SK-N-SH (cell line): ENCODE data around the gene COX4I2. TPM values are rescaled to one million over a fixed set of nuclear protein-coding genes. Genes with fewer than 3 reads are reported as not detected.
"Not testable (repeated sequence)": the region's sequence is repeated elsewhere in the genome, so short reads cannot be mapped to it uniquely, and the experiment has no call there.

Experiments used
- CTCF ChIA-PET: fragments of 300-600, 350-600 bp; formaldehyde crosslinking; extraction: SDS; loops from one replicate; lab custom pipeline; 2021; lab: Yijun Ruan, JAX
- POLR2A ChIA-PET: fragments of 350-600 bp; sonication (Branson Sonifier 250); formaldehyde crosslinking; extraction: SDS; loops from one replicate; lab custom pipeline; 2020; ENCODE audit warnings: antibody characterized with exemption, inconsistent platforms; lab: Yijun Ruan, JAX
- DNase-seq: peaks from one replicate; pipeline ENCODE4 v3.0.0; 2012
- H2AFZ ChIP-seq: fragments of 200-600 bp; sonication (generic); 2 replicates; pipeline ENCODE4 v1.8.1; 2016; ENCODE audit warnings: antibody characterized with exemption, mild to moderate bottlenecking, low read depth
- H3F3A ChIP-seq: fragments of 200-600 bp; sonication (generic); replicated peaks from 2 replicates; pipeline ENCODE3; 2016; ENCODE audit warnings: antibody characterized with exemption, mild to moderate bottlenecking; ENCODE audit not compliant: insufficient read depth
- H3K27ac ChIP-seq, 2 experiments: fragments of 200-500 bp in 1 of 2; fragments of 200-600 bp in 1 of 2; sonication (Bioruptor generic) in 1 of 2; sonication (generic), shearing (Covaris generic) in 1 of 2; 2 replicates each; pipeline versions ENCODE4 v1.5.1 to v1.6.1; 2014 to 2016; ENCODE audit warnings: low read depth in 2 of 2, inconsistent platforms in 1 of 2, low read length in 1 of 2, mild to moderate bottlenecking in 1 of 2, mixed read lengths in 1 of 2
- H3K27me3 ChIP-seq: fragments of 200-600 bp; sonication (generic), shearing (Covaris generic); 2 replicates; pipeline ENCODE4 v1.6.1; 2016; ENCODE audit warnings: mixed run types; ENCODE audit not compliant: insufficient read depth
- H3K36me3 ChIP-seq, 2 experiments: fragments of 200-500 bp in 1 of 2; fragments of 200-600 bp in 1 of 2; sonication (Bioruptor generic) in 1 of 2; sonication (generic) in 1 of 2; replicated peaks in 1 of 2; 2 replicates each; pipeline versions ENCODE3 to v1.5.1; 2014 to 2016; ENCODE audit warnings: low read length in 1 of 2, mild to moderate bottlenecking in 1 of 2; ENCODE audit not compliant: insufficient read depth in 2 of 2, control insufficient read depth in 1 of 2
- H3K4me1 ChIP-seq, 2 experiments: fragments of 200-500 bp in 1 of 2; fragments of 200-600 bp in 1 of 2; sonication (Bioruptor generic) in 1 of 2; sonication (generic), shearing (Covaris generic) in 1 of 2; 2 replicates each; pipeline versions ENCODE4 v1.5.1 to v1.6.1; 2014 to 2016; ENCODE audit warnings: low read depth in 1 of 2, low read length in 1 of 2, mixed run types in 1 of 2; ENCODE audit not compliant: insufficient read depth in 2 of 2, control insufficient read depth in 1 of 2
- H3K4me2 ChIP-seq: fragments of 200-600 bp; sonication (generic), shearing (Covaris generic); 2 replicates; pipeline ENCODE4 v1.6.1; 2017; ENCODE audit warnings: mixed run types
- H3K4me3 ChIP-seq, 2 experiments: fragments of 200-500 bp in 1 of 2; fragments of 200-600 bp in 1 of 2; sonication (Bioruptor generic) in 1 of 2; sonication (generic), shearing (Covaris generic) in 1 of 2; 2 replicates each; pipeline versions ENCODE4 v1.5.1 to v1.8.1; 2014 to 2016; ENCODE audit warnings: low read depth in 2 of 2, inconsistent platforms in 1 of 2, low read length in 1 of 2, mild to moderate bottlenecking in 1 of 2, mixed read lengths in 1 of 2, moderate library complexity in 1 of 2
- H3K79me2 ChIP-seq: fragments of 200-600 bp; sonication (generic); 2 replicates; pipeline ENCODE4 v1.8.1; 2017; ENCODE audit warnings: mild to moderate bottlenecking; ENCODE audit not compliant: insufficient read depth
- H3K9ac ChIP-seq: fragments of 200-600 bp; sonication (generic); 2 replicates; pipeline ENCODE4 v1.6.1; 2017; ENCODE audit warnings: mixed run types
- H3K9me2 ChIP-seq: fragments of 200-600 bp; sonication (generic); 2 replicates; pipeline ENCODE4 v1.6.1; 2017; ENCODE audit warnings: mixed run types
- H3K9me3 ChIP-seq: fragments of 200-600 bp; sonication (generic); 2 replicates; pipeline ENCODE4 v1.6.1; 2017; ENCODE audit warnings: mixed run types, mild to moderate bottlenecking, moderate library complexity
- H4K20me1 ChIP-seq: fragments of 200-600 bp; sonication (generic); 2 replicates; pipeline ENCODE4 v1.6.1; 2017; ENCODE audit warnings: mild to moderate bottlenecking, mixed run types; ENCODE audit not compliant: insufficient read depth
- CHD2 ChIP-seq: fragments of 150-350 bp; IDR thresholded peaks from 2 replicates; pipeline ENCODE4 v1.6.1; 2018; ENCODE audit warnings: low read length; ENCODE audit not compliant: partially characterized antibody
- JUND ChIP-seq: IDR thresholded peaks from 2 replicates; pipeline ENCODE4 v1.4.0; 2012
- MEF2A ChIP-seq: IDR thresholded peaks from 2 replicates; pipeline ENCODE4 v1.4.0; 2012; ENCODE audit warnings: low read depth, borderline replicate concordance
- MXI1 ChIP-seq: IDR thresholded peaks from 2 replicates; pipeline ENCODE4 v1.6.1; 2012; ENCODE audit warnings: mild to moderate bottlenecking, low read depth, low read length, improper control_type of control experiment
- NFIC ChIP-seq: IDR thresholded peaks from 2 replicates; pipeline ENCODE4 v1.4.0; 2012; ENCODE audit warnings: borderline replicate concordance
- RCOR1 ChIP-seq: fragments of 150-350 bp; IDR thresholded peaks from 2 replicates; pipeline ENCODE4 v1.6.1; 2017; ENCODE audit warnings: antibody characterized with exemption, low read length
- RFX5 ChIP-seq: IDR thresholded peaks from 2 replicates; pipeline ENCODE4 v1.6.1; 2012; ENCODE audit warnings: mild to moderate bottlenecking, improper control_type of control experiment, low read length
- SMC3 ChIP-seq: IDR thresholded peaks from 2 replicates; pipeline ENCODE4 v1.6.1; 2012; ENCODE audit warnings: low read depth, low read length, improper control_type of control experiment
- TAF1 ChIP-seq: IDR thresholded peaks from 2 replicates; pipeline ENCODE4 v1.6.1; 2012; ENCODE audit warnings: low read depth, mild to moderate bottlenecking, low read length, moderate library complexity, borderline replicate concordance
- TCF12 ChIP-seq: IDR thresholded peaks from 2 replicates; pipeline ENCODE4 v1.4.0; 2012
- TEAD4 ChIP-seq: IDR thresholded peaks from 2 replicates; pipeline ENCODE4 v1.4.0; 2012; ENCODE audit warnings: mild to moderate bottlenecking, borderline replicate concordance; ENCODE audit not compliant: insufficient read depth
- YY1 ChIP-seq: IDR thresholded peaks from 2 replicates; pipeline ENCODE4 v1.4.0; 2012; ENCODE audit warnings: low read depth, mild to moderate bottlenecking
- WGBS: methylation state at CpG from one replicate; pipeline ENCODE4 v1.1.6; 2017; ENCODE audit warnings: low lambda C conversion rate; 5-methylcytosine and 5-hydroxymethylcytosine counted together
- polyA plus RNA-seq, 3 experiments: library from polyadenylated mRNA; depleted of rRNA; stranded (reverse); fragments of >200 nt; gene quantifications; 2 replicates each; pipeline ENCODE4 v1.2.3, GENCODE V29; 2012
- TF ChIP-seq, protein P1 (sequence below): IDR thresholded peaks from 2 replicates; pipeline ENCODE4 v1.4.0; 2012; ENCODE audit warnings: low read depth, borderline replicate concordance
- TF ChIP-seq, protein P2 (sequence below): fragments of 150-350 bp; IDR thresholded peaks from 2 replicates; pipeline ENCODE4 v1.6.1; 2017; ENCODE audit warnings: antibody characterized with exemption, low read length, low read depth, borderline replicate concordance
- TF ChIP-seq, protein P3 (sequence below): IDR thresholded peaks from 2 replicates; pipeline ENCODE4 v1.4.0; 2012; ENCODE audit warnings: low read depth, borderline replicate concordance
- TF ChIP-seq, protein P4 (sequence below): fragments of 150-350 bp; IDR thresholded peaks from 2 replicates; pipeline ENCODE4 v1.6.1; 2016; ENCODE audit warnings: mild to moderate bottlenecking, low read depth, low read length

COX4I2 gene
- polyA plus RNA-seq, 1 of the 3 experiments (the other 2 are of a cell fraction) = 0.21 TPM

- Histone ChIP-seq H3K79me2 (no peaks in the 10 kb centered on the region), H3K9ac (no peak overlapping the region), H3K27ac (no peak overlapping the region), H4K20me1 (no peaks in the 10 kb centered on the region), H3K4me2 (no peak overlapping the region), H3K27me3 (no peaks in the 10 kb centered on the region), H3K4me1 (peaks cover 0 to 12% of the 10 kb centered on the region in 2 experiments; a peak in 1 of 4 replicates), H3K9me3 (no peaks in the 10 kb centered on the region), H3K4me3 (no peak overlapping the region), H3K9me2 (no peaks in the 10 kb centered on the region), H3K36me3 (no peaks in the 10 kb centered on the region), H3F3A (no peaks in the 10 kb centered on the region), H2AFZ (no peak overlapping the region)
- WGBS = 88% methylated on average over 3 of the region's 8 CpGs
- TF ChIP-seq YY1 = no peak
- TF ChIP-seq TEAD4 = no peak
- TF ChIP-seq SMC3 = no peak
- TF ChIP-seq RFX5 = no peak
- ChIA-PET CTCF (interaction anchor here (1.3 to 2.9 kb wide), 4 partner anchors 11 to 79 kb away, joined by 3 to 11 read pairs (median 10); no protein-coding TSS in a partner anchor), POLR2A (no interaction called here)
- no peak for DNase-seq
Observed at GRCh38 chr20:31644701-31645100, 7.0 kb downstream of the COX4I2 start.

GRCh38 chr20:31648104-31648503 lies 10.4 kb downstream of the COX4I2 start:
- POLR2A ChIA-PET, H3K9me3 ChIP-seq, H3K9ac ChIP-seq: not testable (repeated sequence)

GRCh38 chr20:31652917-31653396 lies 15.2 kb downstream of the COX4I2 start:
- no peak overlapping the region for H3K4me3 ChIP-seq
- peak overlapping the region; percentile 37; the same call in 1 of the 2 replicates for H3K4me2 ChIP-seq
- ChIA-PET CTCF (interaction anchor here (1.4 to 16.4 kb wide), 9 partner anchors 9 to 93 kb away, joined by 4 to 288 read pairs (median 20); partner anchors contain the start of genes BCL2L1 and COX4I2), POLR2A (interaction anchor here (0.6 to 1.7 kb wide), 8 partner anchors 13 to 90 kb away, joined by 3 to 7 read pairs (median 4); partner anchors contain the start of gene ID1)
- DNase-seq = peak; percentile 67
- H3K9me3 ChIP-seq = no peaks in the 10 kb centered on the region
- no peaks in the 10 kb centered on the region for H3K79me2 ChIP-seq
- no peak overlapping the region for H3K9ac ChIP-seq
- WGBS = 5% methylated on average over 5 of the region's 5 CpGs
- no peaks in the 10 kb centered on the region for H3K9me2 ChIP-seq
- peak overlapping the region; percentile 34 to 86; a peak in 3 of 4 replicates for H3K27ac ChIP-seq
- H3F3A ChIP-seq = peaks cover 12% of the 10 kb centered on the region
- H3K4me1 ChIP-seq = peaks cover 12 to 23% of the 10 kb centered on the region in 2 experiments; a peak in 3 of 4 replicates
- no peaks in the 10 kb centered on the region for H3K36me3 ChIP-seq
- H4K20me1 ChIP-seq = no peaks in the 10 kb centered on the region
- H3K27me3 ChIP-seq = no peaks in the 10 kb centered on the region
- H2AFZ ChIP-seq = peak overlapping the region; percentile 32; the same call in 1 of the 2 replicates
- TF ChIP-seq, protein P1, sequence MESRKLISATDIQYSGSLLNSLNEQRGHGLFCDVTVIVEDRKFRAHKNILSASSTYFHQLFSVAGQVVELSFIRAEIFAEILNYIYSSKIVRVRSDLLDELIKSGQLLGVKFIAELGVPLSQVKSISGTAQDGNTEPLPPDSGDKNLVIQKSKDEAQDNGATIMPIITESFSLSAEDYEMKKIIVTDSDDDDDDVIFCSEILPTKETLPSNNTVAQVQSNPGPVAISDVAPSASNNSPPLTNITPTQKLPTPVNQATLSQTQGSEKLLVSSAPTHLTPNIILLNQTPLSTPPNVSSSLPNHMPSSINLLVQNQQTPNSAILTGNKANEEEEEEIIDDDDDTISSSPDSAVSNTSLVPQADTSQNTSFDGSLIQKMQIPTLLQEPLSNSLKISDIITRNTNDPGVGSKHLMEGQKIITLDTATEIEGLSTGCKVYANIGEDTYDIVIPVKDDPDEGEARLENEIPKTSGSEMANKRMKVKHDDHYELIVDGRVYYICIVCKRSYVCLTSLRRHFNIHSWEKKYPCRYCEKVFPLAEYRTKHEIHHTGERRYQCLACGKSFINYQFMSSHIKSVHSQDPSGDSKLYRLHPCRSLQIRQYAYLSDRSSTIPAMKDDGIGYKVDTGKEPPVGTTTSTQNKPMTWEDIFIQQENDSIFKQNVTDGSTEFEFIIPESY = no peak
- TF ChIP-seq, protein P2, sequence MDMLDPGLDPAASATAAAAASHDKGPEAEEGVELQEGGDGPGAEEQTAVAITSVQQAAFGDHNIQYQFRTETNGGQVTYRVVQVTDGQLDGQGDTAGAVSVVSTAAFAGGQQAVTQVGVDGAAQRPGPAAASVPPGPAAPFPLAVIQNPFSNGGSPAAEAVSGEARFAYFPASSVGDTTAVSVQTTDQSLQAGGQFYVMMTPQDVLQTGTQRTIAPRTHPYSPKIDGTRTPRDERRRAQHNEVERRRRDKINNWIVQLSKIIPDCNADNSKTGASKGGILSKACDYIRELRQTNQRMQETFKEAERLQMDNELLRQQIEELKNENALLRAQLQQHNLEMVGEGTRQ = no peak; the same call in 1 of the 2 replicates
- TF ChIP-seq, protein P3, sequence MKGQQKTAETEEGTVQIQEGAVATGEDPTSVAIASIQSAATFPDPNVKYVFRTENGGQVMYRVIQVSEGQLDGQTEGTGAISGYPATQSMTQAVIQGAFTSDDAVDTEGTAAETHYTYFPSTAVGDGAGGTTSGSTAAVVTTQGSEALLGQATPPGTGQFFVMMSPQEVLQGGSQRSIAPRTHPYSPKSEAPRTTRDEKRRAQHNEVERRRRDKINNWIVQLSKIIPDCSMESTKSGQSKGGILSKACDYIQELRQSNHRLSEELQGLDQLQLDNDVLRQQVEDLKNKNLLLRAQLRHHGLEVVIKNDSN = peak; percentile 11; the same call in 1 of the 2 replicates
- TF ChIP-seq CHD2 (peak; percentile 69), NFIC (peak; percentile 39; the same call in 1 of the 2 replicates), MEF2A (no peak), TCF12 (peak; percentile 63), JUND (no peak), TAF1 (no peak), RCOR1 (peak; percentile 82), RFX5 (peak; percentile 95), MXI1 (peak; percentile 81)
- TF ChIP-seq, protein P4, sequence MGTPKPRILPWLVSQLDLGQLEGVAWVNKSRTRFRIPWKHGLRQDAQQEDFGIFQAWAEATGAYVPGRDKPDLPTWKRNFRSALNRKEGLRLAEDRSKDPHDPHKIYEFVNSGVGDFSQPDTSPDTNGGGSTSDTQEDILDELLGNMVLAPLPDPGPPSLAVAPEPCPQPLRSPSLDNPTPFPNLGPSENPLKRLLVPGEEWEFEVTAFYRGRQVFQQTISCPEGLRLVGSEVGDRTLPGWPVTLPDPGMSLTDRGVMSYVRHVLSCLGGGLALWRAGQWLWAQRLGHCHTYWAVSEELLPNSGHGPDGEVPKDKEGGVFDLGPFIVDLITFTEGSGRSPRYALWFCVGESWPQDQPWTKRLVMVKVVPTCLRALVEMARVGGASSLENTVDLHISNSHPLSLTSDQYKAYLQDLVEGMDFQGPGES = no peak

More at GRCh38 chr20:31648104-31648503, 10.4 kb downstream of the COX4I2 start:
- peaks cover 7 to 16% of the 10 kb centered on the region in 2 experiments; a peak in 2 of 4 replicates for H3K4me1 ChIP-seq
- H3F3A ChIP-seq, H3K27ac ChIP-seq, DNase-seq, H4K20me1 ChIP-seq, H3K27me3 ChIP-seq, H2AFZ ChIP-seq, H3K9me2 ChIP-seq, H3K4me3 ChIP-seq, H3K4me2 ChIP-seq, H3K36me3 ChIP-seq, H3K79me2 ChIP-seq: not testable (repeated sequence)
- CTCF ChIA-PET = interaction anchor here (1.3 to 8.8 kb wide), 6 partner anchors 14 to 88 kb away, joined by 4 to 64 read pairs (median 6); no protein-coding TSS in a partner anchor
- WGBS = 85% methylated on average over 3 of the region's 3 CpGs
